NOMO-1 (cell line): ENCODE measurements around the gene TBC1D7.
A peak's percentile ranks its signal among the peaks of the same experiment; 100 is the strongest.

ENCODE experiments used
- DNase-seq, 2 experiments: peaks; one replicate each; lab custom pipeline; 2025; ENCODE audit not compliant: unreplicated experiment in 2 of 2; lab: John Stamatoyannopoulos, UW

Gene TBC1D7

DNA sequence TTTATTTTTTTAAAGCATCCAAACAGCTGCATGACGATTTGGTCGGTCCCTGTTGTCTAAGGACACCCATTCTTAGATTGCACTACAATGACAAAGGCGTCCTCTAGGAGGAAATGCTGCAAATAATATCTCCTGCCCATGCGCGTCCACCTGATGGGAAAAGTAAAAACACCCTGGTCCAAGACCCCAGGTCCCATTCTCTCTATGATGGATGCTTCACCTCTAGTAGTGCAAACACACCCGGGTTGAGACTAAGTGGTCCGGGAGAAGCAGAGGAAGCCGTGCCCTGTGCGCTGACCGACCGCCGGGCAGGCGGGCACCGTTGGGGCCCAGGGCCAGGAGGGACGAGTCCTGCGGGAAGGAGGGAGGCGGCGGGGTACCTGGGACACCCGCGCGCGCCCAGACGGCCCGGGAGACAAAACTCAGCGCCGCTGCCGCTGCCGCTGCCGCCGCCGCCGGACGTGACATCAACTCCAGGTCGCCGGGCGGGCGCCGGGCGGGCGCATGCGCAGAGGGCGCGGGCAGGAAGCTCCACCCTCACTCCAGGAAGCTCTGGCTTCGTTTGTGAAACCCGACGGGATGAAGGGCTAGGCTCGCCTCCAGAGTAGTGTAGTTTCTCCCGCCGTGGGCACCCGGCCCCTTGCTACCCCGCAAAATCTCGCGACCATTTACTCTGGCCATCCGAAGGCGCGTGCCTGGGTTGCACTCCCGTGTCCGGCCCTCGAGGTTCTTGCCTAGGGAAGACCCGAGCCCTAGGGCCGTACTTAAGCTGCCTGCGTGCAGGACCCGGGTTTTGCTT, at the start of gene TBC1D7:
Gene TBC1D7, minus strand, starts transcription at position 462 of the 799 bp plus-strand sequence. CDS start 1,639 bp downstream, outside the sequence.
- peak; percentile 82 to 94 for DNase-seq

GRCh38 chr6:13377054-13377758, 48.9 kb upstream of the TBC1D7 start:
- no peak for DNase-seq

- no peak for DNase-seq
Observed at GRCh38 chr6:13375360-13375878, 47.1 kb upstream of the TBC1D7 start.

GRCh38 chr6:13373919-13374318, 45.6 kb upstream of the TBC1D7 start:
- DNase-seq, result no peak

DNA sequence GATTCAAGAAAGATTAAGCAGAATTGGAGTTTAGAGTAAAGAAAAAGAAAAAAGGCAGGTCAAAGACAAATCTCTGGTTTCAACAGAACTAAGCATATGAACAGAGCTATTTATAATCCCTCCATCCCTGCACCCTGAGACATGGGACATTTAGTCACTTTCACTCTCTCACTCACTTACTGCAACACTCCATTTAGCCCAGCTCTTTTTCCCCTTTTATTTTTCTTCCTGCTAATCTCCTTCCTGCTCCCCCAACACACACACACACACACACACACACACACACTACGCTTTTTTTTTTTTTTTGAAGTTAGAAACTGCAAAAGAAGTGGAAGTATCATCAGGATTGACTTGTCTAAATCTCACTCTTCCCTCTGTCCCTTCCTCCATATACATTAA, 45.1 kb upstream of the TBC1D7 start:
- DNase-seq, result no peak

DNA sequence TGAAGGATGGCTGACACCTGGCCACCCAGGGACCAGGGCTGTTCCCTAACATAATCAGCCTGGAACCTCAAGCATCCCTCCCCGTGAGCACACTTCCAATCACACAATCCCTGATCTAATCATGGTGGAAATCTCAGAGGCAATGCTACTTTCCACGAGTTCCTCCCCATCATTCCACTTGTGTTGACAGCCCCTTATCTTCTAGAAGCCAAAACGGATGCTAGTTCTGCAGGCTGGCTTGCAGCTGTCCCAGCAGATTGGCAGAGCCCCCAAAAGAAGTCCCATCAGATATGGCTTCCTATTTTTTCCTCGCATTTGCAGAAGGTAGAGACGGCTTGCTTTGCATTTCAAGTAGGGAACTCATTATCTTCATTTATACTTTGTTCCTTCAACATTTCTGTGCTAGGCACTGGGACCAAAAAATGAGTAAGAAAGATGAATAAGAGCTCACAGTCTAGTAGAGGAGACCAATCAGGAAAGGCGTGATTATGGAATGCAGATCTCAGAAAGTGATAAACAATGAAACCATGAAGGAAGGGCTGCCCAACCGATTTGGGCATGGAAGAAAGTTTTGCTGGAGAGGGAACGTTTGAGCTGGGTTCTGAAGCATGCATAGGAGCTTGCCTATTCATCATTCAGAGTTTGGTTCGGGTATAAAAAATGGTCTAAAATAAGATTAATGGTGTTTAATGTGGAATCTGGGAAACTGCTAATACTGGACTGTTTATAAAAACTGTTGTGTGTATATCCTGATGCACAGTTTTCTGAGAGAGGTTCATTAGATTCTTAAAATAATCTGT, 44.6 kb upstream of the TBC1D7 start:
- no peak for DNase-seq

DNA sequence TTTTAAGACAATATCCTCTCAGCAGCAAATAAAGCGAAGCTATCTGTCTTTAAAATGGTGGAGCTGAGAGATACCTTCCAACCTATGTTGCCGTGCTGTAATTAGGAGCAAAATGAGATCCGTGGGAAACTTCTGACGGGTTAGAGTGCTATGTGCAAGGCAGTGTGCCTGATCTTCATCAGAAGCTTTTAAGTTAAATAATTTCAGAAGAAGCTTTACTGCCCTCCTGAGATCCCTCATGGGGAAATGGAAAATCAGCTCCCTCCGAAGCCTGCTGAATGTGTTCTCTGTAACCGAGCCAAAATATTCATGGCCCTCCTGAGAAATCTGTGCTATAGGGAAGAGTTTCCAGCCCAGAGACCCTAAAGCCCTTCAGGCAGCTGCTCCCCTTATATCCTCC, 43.7 kb upstream of the TBC1D7 start:
- no peak for DNase-seq

DNA sequence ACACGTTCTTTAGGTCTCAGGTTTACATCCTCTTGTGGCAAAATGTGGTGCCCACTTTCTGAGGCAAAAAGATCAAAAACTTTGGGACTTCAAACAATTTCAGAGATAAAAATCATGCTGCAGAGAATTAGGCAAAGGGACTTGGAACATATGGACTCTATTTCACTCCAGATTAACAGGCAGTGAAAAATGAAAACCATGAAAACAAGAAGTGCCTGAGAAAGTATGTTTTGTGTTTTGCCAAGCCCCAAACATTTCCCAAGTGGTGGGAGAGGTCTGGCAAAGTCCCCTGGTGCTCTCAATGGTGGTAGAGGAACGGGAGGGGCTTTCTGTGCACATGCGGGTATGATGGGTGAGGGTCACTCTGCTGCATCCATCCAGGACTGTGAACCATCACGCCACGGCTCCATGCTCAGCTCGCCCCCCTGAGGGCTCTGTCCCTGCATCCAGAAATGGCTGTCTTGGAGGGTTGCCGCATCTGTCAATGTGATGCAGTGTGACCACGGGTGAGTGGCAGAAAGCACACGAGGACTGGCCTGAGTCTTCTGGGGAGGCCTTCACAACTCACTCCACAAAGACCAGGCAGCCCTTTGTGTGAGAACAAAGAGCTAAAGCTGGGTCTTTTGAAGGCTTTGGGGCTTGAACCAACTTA, 43.2 kb upstream of the TBC1D7 start:
- no peak for DNase-seq

DNA sequence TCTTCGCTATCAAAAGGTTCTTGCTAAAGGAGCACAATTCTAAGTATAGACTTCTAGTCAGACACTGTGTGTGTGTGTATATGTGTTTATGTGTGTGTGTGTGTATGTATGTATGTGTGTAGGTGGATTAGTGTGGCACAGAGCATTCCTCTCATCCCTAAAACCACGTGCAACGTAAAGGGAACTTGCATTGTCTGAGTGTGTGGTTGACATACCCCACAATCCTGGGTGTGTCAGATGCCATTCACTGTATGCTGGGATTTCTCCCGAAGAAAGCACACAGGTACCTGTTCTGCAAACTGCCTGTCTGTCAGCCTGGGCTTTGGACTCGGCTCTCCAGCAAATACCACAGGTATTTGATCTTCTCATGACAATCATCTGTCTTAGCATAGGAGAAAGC, 42.3 kb upstream of the TBC1D7 start:
- DNase-seq, result no peak

DNA sequence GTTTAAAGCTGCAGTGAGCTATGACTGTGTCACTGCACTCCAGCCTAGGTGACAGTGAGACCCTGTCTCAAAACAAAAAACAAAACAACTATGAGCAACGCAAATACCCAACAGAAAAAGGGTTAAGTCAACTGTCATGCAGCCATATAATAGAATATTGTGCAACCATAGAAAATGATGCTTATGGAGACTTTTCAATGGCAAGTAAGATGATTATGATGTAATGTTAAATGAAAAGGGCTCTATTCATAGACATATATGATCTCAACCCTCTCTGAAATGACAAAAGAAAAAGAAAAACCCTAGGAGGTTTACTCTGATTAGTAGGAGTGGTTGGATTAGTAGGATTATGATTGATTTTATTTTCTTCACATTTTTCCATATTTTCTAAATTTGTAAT, 41.3 kb upstream of the TBC1D7 start:
- DNase-seq, result no peak

DNA sequence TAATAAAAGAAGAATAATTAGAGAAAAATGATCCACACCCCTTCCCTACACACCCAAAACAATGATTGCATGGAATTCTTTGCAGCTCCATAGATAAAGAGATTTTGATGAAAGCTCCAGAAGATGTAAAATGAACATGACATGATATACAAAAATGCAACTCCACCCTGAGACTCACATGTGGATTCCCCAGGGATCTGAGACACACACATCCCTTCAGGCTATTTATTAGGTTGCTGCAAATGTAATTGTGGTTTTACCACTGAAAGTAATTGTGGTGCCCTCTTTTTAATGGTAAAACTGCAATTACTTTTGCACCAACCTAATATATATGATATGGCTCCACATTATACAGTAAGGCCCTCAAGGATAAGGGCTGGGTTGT, 40.4 kb upstream of the TBC1D7 start:
- DNase-seq, result no peak

GRCh38 chr6:13368079-13368730, 39.9 kb upstream of the TBC1D7 start:
- DNase-seq, result no peak

GRCh38 chr6:13367396-13367795, 39.1 kb upstream of the TBC1D7 start:
- no peak for DNase-seq

- no peak for DNase-seq
Observed at GRCh38 chr6:13365320-13365719, 37.0 kb upstream of the TBC1D7 start.

DNA sequence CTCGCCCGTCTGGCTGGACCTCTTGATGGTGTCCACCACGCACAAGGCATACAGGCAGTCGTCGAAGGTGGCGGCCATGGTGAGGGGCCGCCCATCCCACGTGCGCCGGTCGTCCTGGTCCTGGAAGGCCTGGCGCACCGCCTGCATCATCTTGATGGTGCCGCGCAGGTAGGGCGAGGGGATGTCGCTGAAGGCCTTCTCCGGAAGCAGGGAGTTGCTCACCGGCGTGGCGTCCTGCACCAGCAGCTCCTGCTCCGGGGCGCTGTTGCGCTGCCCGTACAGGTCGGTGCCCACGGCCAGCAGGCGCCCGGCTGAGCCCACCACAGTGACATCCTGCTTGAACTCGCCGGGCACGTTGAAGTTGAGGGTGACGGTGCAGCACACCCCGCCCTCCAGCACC, 36.5 kb upstream of the TBC1D7 start:
- DNase-seq, result no peak

- DNase-seq, result no peak
Observed at GRCh38 chr6:13362412-13362811, 34.1 kb upstream of the TBC1D7 start.

DNA sequence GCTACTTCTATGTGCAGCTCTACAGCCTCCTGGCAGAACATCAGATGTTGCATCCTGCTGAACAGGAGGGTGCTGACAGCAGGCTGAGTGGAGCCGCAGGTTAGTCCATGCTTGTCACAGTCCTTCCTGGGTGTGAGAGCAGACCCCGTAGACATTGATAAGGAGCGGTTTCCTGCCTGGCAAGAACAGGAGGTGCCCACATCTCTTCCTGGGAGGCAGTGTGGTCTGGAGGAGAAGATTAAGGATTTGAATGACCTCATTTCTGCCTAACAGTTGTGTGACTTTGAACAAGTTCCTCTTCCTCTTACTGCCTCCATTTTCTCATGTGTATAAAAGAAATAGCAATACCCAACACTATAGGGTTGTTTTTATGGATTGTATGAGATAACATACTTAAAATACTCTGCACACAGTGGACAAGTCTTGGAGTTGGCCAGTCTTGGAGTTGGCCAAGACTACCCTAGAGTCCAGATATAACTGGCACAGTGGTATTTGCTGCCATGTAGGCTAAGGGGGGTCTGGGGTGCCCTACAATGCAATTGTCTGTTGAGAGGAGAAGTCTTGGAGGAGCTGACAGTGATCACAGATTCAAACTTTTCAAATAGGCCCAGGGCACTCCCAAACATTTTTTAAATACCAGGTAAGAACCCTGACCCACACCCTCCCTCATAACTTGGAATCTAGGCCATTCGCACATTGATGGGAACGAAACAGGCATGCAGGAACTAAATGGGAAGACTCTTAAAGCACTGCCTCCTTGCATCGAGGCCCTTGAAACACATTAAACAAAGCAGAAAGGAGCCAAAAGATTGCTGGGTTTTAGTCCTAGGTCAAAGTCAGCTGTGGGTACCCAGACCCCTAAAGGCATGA, 32.6 kb upstream of the TBC1D7 start:
- no peak for DNase-seq

DNA sequence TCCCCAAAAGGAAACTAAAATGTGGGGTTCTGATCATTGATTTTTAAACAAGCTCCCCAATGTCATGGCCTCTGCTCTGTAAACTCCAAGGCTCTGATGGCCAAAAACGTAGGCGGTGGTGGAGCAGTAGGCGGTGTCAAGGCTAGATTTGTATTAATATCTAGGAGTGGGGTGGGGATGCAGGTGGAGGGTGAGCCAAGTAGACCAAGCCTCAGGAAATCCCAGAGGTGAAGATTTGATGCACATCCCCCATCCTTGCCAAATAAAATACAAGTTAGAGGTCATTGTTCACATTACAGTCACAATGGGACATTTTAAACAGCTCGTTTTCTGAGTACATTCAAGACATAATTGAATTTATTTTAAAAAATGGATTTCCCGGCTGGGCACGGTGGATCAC, 30.9 kb upstream of the TBC1D7 start:
- DNase-seq, result no peak

- DNase-seq, result no peak
Observed at GRCh38 chr6:13358511-13358910, 30.2 kb upstream of the TBC1D7 start.
